DMS53 (cell line): ENCODE data around the gene PSMA8.
A peak's percentile ranks its signal among the peaks of the same experiment; 100 is the strongest.
"Not testable (repeated sequence)": the region's sequence is repeated elsewhere in the genome, so short reads cannot be mapped to it uniquely, and the experiment has no call there.

Experiments used
- DNase-seq: peaks from one replicate; lab custom pipeline; 2025; lab: John Stamatoyannopoulos, UW

Gene PSMA8

GRCh38 chr18:26176134-26176533 is 42.5 kb downstream of the PSMA8 start:
- no peak for DNase-seq

GRCh38 chr18:26181343-26181826 is 47.7 kb downstream of the PSMA8 start:
- no peak for DNase-seq

- no peak for DNase-seq
These were observed 49.9 kb downstream of the PSMA8 start for GRCh38 chr18:26183395-26184112.

GRCh38 chr18:26185267-26185666 is 51.6 kb downstream of the PSMA8 start:
- DNase-seq = peak; percentile 27

- no peak for DNase-seq
These were observed 56.8 kb downstream of the PSMA8 start for GRCh38 chr18:26190506-26190905.

- DNase-seq = no peak
These were observed 58.6 kb downstream of the PSMA8 start for GRCh38 chr18:26192233-26192632.

- no peak for DNase-seq
These were observed 62.9 kb downstream of the PSMA8 start for GRCh38 chr18:26196605-26197004.

GRCh38 chr18:26202001-26202400 is 68.3 kb downstream of the PSMA8 start:
- not testable (repeated sequence) for DNase-seq

GRCh38 chr18:26205318-26205717 is 71.6 kb downstream of the PSMA8 start:
- DNase-seq = no peak

GRCh38 chr18:26206488-26206887 is 72.8 kb downstream of the PSMA8 start:
- DNase-seq = no peak

- DNase-seq = no peak
These were observed 74.3 kb downstream of the PSMA8 start for GRCh38 chr18:26207937-26208336.

- no peak for DNase-seq
These were observed 75.3 kb downstream of the PSMA8 start for GRCh38 chr18:26208977-26209376.

GRCh38 chr18:26210147-26210546 is 76.5 kb downstream of the PSMA8 start:
- no peak for DNase-seq

GRCh38 chr18:26215247-26215970 is 81.7 kb downstream of the PSMA8 start:
- no peak for DNase-seq

GRCh38 chr18:26225022-26225693 is 91.5 kb downstream of the PSMA8 start:
- peak; percentile 50 for DNase-seq

- no peak for DNase-seq
These were observed 92.2 kb downstream of the PSMA8 start for GRCh38 chr18:26225915-26226228.

GRCh38 chr18:26226229-26227050 is 92.8 kb downstream of the PSMA8 start, which contains the start of gene TAF4B:
Gene TAF4B, plus strand, starts transcription at chr18:26226445. Its CDS starts 489 bp downstream, at chr18:26226934.
- peak; percentile 92 for DNase-seq

GRCh38 chr18:26227051-26227670 is 93.5 kb downstream of the PSMA8 start:
- peak; percentile 62 for DNase-seq

- no peak for DNase-seq
These were observed 95.0 kb downstream of the PSMA8 start for GRCh38 chr18:26228562-26229260.

- DNase-seq = no peak
These were observed 96.8 kb downstream of the PSMA8 start for GRCh38 chr18:26230497-26230896.

- DNase-seq = no peak
These were observed 99.5 kb downstream of the PSMA8 start for GRCh38 chr18:26233208-26233607.
